VCaP (cell line): ENCODE results near the gene PHGDH.

Source experiments
- H3K27ac ChIP-seq: fragments of 450-650 bp; 2 replicates; pipeline ENCODE4 v1.5.1; 2017
- CTCF ChIP-seq: fragments of 450-650 bp; conservative IDR thresholded peaks from 2 replicates; pipeline ENCODE4 v1.5.1; 2017; ENCODE audit warnings: mild to moderate bottlenecking, moderate library complexity

PHGDH gene

DNA sequence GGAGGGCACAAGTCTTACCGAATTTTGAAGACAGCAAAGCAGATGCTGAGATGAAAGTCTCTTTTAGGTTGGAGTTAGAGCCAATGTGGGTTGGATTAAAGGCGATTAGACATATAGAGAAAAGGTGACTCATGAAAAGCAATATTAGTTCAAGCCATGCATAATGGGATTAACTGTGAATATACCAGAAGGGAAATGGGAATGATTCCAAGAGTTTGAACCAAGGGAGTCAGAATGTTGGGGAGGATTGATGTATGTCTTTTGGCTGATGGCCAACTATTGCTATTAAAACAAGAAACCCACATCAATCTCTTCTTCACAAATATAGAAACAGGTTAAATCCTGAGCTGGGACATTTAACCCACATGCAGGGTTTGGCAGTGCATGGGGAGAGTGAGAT is 55.8 kb downstream of the PHGDH start:
- H3K27ac ChIP-seq: peak overlapping the region; percentile 90
- no peak for TF ChIP-seq CTCF

DNA sequence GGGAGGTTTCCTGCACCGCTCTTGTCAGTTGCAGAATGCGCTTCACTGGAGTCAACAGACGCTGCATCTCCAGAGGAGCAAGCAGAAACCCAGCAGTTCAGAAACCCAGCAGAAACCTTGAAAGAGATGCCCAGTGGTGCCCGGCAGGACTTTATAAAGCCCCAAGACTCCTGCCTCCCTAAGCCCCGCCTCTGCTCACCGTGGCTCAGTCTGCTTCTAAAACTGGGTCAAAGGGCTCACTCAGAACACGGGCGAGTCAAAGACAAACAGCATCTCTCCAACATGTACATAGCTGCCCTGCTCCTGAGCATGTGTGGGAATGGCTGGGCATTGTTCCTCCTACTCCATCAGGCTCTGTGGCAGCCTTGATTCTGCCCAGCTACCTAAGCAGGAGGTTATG is 57.0 kb downstream of the PHGDH start, which contains the start of gene HMGCS2:
Gene HMGCS2, minus strand, starts transcription at position 128 of the 400 bp plus-strand sequence. Its CDS starts 61 bp downstream, at position 67.
- H3K27ac ChIP-seq: peak within 1 kb of the TSS; percentile 90
- TF ChIP-seq CTCF: no peak

- no peak for TF ChIP-seq CTCF
- no peak overlapping the region for H3K27ac ChIP-seq
Measured at GRCh38 chr1:119771016-119771415, 59.3 kb downstream of the PHGDH start.

GRCh38 chr1:119771770-119772169 is 60.0 kb downstream of the PHGDH start:
- no peak overlapping the region for H3K27ac ChIP-seq
- TF ChIP-seq CTCF: no peak

GRCh38 chr1:119772298-119772697 is 60.6 kb downstream of the PHGDH start:
- TF ChIP-seq CTCF: no peak
- H3K27ac ChIP-seq: no peak overlapping the region

DNA sequence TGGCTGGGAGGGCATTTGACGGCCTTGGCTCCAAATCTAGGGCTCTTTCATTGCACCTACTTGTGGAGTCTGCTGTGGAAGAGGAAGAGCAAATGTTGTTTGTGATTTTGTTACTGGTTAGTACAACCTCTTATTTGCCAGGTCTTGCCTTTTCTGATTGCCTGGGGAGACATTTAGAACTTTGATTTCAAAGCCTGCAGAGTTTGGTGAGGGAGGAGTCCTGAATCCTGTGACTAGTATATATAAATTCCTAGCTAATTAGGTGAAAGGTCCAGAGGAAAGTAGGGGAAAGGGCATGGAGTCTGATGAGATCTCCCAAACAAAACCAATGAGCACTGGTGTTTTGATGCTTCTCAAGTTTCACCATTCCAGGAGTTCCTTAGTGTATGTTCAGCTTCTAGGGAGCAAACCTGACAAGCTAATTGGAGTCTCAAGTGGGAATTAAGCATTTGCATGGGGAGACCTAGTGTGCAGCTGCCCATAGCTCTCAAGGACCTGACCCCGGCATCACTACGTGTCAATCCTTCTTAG is 62.0 kb downstream of the PHGDH start:
- no peak for TF ChIP-seq CTCF
- H3K27ac ChIP-seq: 0 out of 2 replicates have a peak overlapping the region, but pooled peaks have one; percentile 11

- 0 out of 2 replicates have a peak overlapping the region, but pooled peaks have one; percentile 11 for H3K27ac ChIP-seq
- no peak for TF ChIP-seq CTCF
Measured at GRCh38 chr1:119774746-119775490, 63.2 kb downstream of the PHGDH start.
